GM12874 (cell line): Measurements from ENCODE around the gene SGTA.

Source experiments
- TF ChIP-seq, protein P1 (sequence below): IDR thresholded peaks from 2 replicates; pipeline ENCODE4 v1.5.1; 2011; ENCODE audit warnings: low read depth, mild to moderate bottlenecking, control low read depth, low read length, moderate library complexity; ENCODE audit not compliant: insufficient read depth

The SGTA gene

DNA sequence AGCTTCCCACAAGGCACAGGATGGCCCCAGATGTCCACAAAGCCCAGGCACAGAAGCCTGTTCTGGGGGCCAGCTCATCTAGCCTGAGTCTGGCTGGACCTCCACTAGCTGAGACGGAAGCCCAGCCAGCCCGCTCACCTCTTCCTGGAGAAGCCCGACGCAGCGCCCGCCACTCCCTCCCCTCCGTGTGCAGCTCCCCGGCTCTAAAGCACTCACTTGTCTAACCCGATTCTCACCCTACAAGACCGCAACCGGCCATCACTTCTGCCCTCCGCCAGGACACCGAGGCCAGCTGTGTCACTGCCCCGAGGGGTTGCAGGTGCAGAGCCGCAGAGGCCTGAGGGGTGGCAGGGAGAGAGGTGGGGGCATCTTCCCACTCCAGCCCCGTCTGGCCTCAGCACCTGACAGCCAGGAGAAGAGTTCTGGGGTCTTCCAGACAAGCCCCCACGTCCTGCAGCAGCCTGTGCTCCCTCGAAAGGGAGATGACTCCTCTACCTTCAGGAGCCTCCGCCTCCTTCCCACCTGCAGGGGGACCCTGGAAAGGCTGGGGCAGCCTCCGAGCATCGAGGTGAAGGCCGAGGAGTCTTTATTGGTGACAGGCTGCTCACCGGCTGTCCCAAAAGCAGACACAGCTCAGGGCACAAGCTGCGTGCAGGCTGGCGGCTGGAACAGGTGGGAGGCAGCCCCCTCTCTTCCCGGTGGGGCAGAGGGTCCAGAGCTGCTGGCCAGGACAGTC, 56.0 kb downstream of the SGTA start:
- TF ChIP-seq, protein P1, sequence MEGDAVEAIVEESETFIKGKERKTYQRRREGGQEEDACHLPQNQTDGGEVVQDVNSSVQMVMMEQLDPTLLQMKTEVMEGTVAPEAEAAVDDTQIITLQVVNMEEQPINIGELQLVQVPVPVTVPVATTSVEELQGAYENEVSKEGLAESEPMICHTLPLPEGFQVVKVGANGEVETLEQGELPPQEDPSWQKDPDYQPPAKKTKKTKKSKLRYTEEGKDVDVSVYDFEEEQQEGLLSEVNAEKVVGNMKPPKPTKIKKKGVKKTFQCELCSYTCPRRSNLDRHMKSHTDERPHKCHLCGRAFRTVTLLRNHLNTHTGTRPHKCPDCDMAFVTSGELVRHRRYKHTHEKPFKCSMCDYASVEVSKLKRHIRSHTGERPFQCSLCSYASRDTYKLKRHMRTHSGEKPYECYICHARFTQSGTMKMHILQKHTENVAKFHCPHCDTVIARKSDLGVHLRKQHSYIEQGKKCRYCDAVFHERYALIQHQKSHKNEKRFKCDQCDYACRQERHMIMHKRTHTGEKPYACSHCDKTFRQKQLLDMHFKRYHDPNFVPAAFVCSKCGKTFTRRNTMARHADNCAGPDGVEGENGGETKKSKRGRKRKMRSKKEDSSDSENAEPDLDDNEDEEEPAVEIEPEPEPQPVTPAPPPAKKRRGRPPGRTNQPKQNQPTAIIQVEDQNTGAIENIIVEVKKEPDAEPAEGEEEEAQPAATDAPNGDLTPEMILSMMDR, result no peak

DNA sequence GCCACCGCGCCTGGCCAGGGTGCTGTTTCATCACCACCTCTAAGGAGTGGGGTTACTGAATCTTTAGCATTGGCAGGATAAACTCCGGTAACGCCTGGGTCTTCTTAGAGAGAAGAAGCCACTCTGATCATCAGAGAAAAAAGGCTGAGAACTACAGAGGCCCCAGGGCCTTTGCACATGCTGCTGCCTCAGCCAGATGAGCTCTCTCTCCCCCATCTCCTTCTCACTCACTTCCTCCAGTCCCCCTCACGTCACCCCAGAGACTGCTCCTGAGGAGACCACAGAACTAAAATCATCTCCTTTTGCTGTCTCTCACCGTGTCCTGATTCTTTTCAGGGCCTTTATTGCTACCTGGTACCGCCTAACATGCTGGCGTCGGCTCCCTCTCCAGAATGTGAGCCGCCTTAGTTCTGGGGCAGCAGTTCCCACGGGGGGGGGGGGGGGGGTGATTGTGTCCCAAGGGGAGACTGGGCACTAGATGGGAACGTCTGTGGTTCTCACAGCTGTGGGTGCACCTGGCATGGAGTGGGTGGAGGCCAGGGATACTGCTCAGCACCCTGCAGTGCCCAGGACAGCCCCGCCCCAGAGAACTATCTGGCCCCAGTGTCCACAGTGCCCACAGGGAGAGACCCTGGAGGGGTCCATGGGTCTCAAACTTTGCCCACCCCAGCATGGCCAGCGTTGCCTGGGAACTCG, 56.8 kb downstream of the SGTA start:
- TF ChIP-seq, protein P1, result no peak

DNA sequence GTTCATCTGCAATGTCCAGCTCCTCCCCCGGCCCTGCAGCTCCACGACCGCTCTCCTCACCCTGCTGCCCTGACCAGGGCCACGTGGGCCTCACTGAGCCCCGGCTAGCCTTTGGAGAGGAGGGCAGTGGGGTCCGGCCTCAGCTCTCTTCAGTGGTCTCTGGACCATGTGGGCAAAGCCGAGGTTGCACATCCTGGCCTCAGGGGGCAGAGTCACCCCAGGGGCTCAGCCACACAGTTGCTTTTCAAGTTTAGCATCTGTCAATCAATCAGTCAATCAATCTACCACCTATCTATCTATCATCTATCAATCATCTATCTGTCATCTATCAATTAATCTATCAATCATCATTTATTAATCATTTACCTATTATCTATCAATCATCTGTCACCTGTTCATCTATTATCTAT, 58.9 kb downstream of the SGTA start:
- TF ChIP-seq, protein P1, result no peak; the same call in 1 of the 2 replicates

DNA sequence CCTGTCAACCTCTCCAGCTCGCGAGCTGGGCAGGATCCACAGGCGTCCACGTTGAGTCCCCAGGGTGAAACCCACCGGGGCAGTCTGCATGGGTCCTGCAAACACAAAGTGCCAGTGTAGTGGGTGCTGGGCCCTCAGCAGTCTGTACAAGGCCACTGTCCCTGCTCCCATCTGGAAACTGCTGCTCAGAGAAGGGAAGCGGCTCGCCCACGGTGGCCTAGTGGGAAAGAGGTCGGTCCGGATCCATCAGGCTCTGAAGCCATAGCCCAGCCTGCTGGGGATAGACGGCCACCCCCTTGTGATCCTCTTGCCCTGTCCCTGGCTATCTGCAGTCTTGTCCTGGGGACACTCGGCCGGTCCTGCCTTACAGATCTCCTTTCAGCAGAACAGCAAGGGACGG, 59.3 kb downstream of the SGTA start:
- TF ChIP-seq, protein P1, result no peak

DNA sequence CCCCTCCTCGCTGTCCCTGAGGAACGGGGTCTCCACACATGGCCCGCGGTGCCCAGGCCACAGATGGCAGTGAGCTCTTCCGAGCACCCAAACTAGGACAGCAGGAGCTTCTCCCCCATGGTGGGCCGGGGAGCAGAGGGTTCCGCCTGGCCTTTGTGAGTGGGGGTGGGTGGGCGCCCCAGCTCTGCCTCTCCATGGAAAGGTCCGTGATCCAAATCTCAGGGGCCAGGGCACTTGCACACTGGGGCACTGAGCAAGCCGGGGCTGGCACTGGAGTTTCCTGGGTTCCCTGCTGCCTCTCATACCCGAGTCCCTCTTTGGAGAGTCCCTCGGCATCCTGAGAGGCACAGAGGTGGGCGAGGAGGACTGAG, 59.7 kb downstream of the SGTA start:
- TF ChIP-seq, protein P1, result no peak

DNA sequence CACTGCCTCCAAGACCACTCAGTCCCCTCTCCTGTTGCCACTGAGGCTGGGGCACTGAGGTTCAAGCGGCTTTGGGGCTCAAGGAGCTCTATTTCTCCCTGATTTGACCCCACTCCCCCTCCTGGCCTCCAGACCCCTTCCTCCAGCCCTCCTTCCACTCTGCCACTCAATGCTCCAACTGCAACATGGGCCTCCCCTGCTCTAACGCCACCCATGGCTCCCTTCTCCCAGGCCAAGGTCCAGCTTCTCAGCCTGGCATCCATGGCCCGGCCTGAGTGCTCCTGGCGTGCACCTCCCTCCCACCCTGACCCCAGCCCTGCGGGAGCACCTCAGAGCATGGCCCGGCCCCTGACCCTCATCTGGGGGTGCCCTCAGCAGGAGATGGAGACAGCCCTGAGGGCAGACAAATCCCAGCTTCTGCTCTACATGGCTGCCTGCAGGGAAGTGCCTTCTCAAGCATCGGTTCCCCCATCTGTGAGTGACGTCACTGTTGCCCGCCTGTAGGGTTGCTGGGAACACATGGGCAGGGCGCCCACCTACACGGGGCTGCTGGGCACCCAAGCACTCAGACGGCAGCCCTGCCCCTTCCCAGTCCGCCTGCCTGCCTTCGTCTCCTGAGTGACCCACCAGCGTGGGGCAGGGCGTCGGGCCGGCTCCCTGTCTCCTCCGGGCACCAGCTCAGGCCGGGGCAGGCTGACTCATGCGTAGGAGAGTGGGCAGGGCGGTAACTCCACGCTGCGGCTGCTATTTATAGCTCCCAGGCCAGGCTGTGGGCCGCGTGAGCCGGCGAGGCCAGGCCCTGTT, 60.3 kb downstream of the SGTA start:
- TF ChIP-seq, protein P1, result no peak
